Stimulated activated CD4-positive, alpha-beta T cell treated with anti-CD3 and anti-CD28 coated beads, Interleukin-2, amount 100 ng/mL, for 4 hours (primary cell): ENCODE measurements around the gene RAPGEF4.
"Not testable (repeated sequence)": the region's sequence is repeated elsewhere in the genome, so short reads cannot be mapped to it uniquely, and the experiment has no call there.

Experiments used
- DNase-seq: peaks from one replicate; pipeline ENCODE4 v3.0.0-alpha.2; 2020; ENCODE audit warnings: low read depth

RAPGEF4 gene

GRCh38 chr2:172726172-172726735, 9.4 kb upstream of the RAPGEF4 start:
- no peak for DNase-seq

- no peak for DNase-seq
Observed at GRCh38 chr2:172730411-172730810, 5.2 kb upstream of the RAPGEF4 start.

DNA sequence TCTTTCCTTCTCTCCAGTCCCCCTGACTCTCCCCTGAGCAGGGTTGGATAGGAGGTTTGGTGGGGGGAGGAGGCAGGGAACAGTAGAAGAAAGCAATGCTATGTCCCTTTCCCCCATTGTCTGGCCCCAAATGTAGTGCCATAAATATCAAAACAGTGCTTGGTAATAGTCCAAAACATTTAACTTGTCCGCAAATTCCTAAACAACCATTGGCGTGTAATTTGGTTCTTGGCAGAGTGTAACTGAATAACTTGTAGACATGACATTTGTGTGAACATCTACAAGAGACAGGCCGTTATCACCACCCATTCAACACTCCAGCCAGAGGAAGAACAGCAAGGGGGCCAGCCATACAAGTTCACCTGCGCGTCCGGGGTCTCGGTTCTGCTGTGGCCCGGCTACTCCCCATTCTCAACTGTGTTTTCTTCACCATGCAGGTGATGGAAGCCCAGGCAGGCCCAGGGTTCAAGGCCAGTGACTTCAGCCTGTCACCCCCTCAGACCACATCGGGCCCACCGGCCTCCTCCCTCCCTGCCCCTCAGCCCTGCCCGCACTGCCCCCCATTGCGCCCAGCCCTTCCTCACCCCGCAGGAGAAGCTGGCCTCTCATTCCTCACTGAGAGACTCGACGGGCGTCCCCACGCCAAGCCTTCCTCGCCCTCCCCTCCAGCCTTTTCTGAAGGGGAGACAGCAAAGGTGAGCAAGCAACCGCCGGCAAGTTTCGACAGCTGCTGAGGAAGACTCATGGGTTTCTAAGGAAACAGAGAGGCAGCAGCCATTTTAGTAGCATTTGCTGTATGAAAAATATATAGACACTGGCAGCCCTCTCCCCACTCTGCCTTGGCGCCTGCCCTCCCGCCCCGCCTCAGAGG, 699 bp upstream of the RAPGEF4 start:
- DNase-seq = no peak

DNA sequence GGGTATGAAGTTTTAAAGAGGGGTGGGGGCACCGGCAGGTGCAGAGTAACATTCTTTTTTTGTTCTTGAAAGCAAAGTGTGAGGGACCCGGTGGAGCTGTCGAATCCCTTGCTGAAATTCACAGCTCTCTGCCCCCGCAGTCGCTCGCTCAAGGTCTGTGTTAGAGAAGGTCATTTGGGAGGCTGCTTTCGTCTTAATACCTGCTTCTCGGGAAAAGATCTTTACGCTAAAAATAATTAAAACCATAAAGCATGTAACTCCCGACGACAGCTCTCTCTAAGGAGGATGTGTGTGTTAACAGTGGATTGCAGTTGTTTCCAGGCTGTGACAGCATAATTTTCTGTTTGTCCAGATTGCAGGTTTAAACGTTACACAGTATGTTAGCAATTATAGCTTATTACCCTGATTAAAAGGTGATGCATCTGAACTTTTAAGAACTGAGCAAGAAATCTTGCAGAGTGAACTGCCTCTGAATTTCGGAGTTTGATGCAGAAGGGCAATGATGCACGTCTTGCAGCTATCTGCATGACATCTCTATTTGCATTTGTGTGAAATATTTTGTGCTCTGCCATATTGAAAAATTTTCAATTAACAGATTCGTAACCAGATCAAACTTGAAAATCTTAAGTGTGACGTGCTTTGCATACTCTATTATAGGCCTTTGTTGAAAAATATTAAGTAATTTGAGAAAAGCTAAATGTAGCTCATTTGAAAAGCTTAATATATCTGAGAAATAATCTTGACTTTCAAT, 954 bp downstream of the RAPGEF4 start:
- no peak for DNase-seq

GRCh38 chr2:172739661-172740266, 4.1 kb downstream of the RAPGEF4 start:
- DNase-seq = no peak

GRCh38 chr2:172740856-172741255, 5.2 kb downstream of the RAPGEF4 start:
- DNase-seq = no peak

DNA sequence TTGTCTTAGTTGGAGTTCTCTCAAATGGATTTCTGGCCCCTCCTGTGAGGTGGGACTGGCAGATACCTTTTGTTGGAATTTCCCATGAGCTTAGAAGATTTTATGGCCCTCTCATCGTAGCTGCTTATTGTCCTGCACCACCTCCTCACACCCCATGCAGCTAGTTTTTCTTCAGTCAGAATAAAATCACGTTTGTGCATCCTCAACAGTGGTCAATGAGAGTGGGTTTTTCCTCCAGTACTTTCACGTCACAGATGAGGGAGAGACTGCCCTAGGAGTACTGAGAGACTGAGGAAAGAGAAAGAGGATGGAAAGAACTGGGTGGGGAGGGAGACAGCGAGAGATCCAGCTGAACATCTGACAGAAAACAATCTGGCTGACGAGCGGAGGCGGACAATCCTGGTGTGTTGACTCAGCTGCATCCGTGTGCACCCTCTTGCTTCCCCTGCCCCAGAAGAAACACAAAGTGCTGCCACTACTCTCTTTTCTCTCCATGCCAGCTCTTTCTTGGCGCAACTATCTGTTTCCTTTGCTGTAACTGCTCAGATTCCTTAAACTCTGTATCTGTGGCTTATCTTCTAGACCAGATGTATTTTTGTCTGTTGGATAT, 7.4 kb downstream of the RAPGEF4 start:
- no peak for DNase-seq

- DNase-seq = no peak
Observed at GRCh38 chr2:172743898-172744297, 8.3 kb downstream of the RAPGEF4 start.

DNA sequence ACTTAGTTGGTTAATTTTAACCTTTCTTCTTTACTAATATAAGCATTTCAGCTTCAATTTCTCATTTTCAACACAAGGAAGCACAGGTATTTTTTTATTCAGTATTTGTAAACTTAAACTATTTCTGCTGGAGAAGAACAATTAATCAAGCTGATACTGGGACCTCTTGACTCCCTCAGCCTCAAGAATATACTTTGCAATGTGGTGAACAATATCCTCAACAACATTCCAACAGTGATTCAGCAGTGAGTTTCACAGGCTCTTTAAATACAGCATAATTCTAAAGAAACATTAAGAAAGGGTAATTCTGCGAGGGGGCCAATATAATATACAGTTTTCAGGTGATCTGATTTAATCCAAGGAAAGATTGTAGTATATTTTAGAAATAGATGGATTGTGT, 10.0 kb downstream of the RAPGEF4 start:
- DNase-seq = no peak

DNA sequence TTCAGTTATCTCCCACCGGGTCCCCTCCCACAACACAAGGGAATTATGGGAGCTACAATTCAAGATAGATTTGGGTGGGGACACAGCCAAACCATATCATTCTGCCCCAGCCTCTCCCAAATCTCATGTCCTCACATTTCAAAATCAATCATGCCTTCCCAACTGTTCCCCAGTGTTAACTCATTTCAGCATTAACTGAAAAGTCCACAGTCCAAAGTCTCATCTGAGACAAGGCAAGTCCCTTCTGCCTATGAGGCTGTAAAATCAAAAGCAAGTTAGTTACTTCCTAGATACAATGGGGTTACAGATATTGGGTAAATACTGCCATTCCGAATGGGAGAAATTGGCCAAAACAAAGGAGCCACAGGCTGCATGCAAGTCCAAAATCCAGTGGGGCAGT, 12.9 kb downstream of the RAPGEF4 start:
- not testable (repeated sequence) for DNase-seq

GRCh38 chr2:172749388-172749787, 13.7 kb downstream of the RAPGEF4 start:
- DNase-seq = no peak

DNA sequence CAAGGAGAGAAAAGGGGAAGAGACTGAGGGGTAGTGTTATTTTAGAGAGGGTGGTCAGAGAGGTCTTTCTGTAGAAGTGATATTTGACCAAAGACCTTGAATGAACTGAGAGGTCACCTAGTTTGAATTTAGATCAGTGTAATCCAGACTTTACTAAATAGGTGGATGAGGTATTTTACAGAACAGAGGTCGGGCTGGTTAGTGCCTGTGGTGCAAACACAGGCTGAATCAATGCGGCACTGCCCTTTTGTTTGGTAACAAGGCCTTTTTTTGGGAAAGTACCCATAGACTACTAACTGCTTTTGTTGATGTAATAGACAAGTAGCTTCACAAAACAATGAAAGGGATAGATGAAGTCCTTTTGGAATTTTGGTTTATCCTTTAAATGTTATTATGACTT, 15.9 kb downstream of the RAPGEF4 start:
- no peak for DNase-seq

- DNase-seq = no peak
Observed at GRCh38 chr2:172753610-172754009, 18.0 kb downstream of the RAPGEF4 start.

- no peak for DNase-seq
Observed at GRCh38 chr2:172759441-172759840, 23.8 kb downstream of the RAPGEF4 start.

- no peak for DNase-seq
Observed at GRCh38 chr2:172761306-172761705, 25.7 kb downstream of the RAPGEF4 start.

- no peak for DNase-seq
Observed at GRCh38 chr2:172762574-172762973, 26.9 kb downstream of the RAPGEF4 start.

DNA sequence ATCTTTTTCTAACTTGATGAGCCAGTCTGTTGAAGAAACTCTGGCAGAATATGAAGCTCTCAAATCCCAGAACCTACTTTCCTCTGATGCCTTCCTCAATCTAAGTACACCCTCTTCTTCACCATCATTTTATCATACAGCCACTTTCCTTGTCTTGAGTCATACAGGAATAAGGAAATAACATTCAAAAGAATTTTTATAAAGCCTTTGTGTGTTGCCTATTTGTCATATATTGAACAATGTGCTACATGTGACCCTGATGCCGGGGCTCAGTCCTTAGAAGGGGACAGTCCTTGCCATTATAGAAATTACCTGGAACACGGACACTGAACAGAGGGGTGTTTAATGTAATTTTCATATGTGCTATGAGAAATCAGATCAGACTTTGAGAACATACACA, 27.4 kb downstream of the RAPGEF4 start:
- no peak for DNase-seq

- no peak for DNase-seq
Observed at GRCh38 chr2:172765662-172766061, 30.0 kb downstream of the RAPGEF4 start.

DNA sequence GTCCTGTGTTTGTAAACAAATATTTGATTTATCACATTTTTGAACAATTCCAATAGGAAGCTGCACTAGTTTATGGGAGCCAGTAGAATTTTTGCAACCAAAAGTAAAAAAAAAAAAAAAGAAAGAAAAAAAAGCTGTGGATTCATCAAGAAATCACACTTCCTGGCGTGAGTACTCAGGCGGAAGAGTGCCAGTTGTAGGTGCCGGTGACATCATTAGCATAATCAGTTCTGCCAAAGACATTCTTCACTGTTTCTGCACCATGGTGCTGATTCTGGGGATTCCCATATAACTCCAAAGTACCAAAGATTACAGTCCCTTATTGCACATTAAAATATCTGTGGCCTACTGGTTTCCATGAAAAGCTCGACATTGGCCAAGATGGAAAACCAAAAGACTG, 32.8 kb downstream of the RAPGEF4 start:
- DNase-seq = no peak

- no peak for DNase-seq
Observed at GRCh38 chr2:172769879-172770278, 34.2 kb downstream of the RAPGEF4 start.

DNA sequence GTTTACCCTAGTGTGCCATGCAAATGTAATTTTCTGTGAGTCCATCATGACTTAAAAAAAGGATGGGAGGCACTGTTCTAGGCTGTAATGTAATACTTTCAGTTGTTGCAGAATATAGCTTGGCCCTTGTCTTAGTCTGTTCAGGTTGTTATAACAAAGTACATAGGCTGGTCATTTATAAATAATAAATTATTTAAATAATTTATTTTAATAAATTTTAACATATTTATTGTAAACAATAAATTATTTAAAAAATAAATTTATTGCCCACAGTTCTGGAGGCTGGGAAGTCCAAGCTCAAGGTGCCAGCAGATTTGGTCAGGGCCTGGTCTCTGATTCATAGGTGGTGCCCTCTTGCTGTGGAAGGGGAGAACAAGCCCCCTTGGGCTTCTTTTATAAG, 35.2 kb downstream of the RAPGEF4 start:
- DNase-seq = no peak

DNA sequence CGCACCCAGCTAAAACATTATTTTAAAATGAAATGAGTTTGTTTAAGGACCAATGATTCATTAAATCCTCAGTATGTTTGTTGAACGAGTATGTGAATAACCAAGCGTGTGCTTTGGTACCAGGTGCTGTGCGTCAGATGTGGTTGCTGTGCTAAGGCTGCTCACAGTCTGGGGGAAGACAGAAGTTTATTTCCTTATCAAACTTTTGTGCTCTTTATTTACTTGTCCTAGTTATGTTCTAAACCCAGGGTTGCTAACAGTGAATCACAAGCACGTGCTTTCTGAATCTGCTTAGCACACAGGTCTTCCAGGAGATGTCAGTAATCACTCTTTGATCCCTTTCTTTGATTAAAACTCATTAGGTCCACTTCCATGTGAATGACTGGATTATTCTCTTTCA, 37.0 kb downstream of the RAPGEF4 start:
- no peak for DNase-seq
